Activated CD4-positive, alpha-beta T cell treated with anti-CD3 and anti-CD28 coated beads, Interleukin-2, amount 50 U/mL, for 24 hours (primary cell): ENCODE results near the gene TGM3.

Source experiments
- DNase-seq, 2 donors: peaks; one replicate each; pipeline ENCODE4 v3.0.0-alpha.2; 2020; ENCODE audit warnings: low read depth in 1 of 2, low spot score in 1 of 2

TGM3 gene

GRCh38 chr20:2335096-2335870 is 39.5 kb downstream of the TGM3 start:
- DNase-seq: no peak

- no peak for DNase-seq
These were observed 40.7 kb downstream of the TGM3 start for GRCh38 chr20:2336471-2336870.

- no peak for DNase-seq
These were observed 41.3 kb downstream of the TGM3 start for GRCh38 chr20:2337142-2337541.

DNA sequence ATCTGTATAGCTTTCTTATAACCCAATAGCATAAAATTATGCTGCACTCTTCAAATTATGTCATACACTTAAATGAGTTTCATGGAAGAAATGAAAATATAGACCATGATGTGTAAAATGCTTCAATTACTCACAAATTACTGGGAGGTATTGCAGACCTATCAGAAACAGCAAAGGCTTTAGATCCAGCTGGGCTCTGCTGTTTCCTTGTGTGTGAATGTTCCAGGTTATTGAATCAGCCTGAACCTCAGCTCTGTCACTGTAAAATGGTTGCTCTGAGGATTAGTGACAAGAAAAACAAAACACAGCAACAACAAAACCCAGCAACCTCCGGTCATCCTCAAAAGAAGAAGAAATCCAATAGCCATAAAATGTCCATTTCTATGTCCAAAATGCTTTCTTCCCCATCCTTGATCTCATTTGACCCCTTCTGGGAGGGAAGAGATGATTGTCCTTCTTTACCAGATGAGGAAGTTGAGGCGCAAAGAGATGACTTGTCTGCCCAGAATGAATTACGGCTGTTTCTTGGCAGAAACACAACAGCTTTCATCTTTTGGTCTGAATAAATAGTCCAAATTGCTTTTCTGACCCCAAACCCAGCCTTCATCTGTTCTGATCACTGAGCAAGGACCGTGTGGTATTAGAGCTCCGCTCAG is 42.7 kb downstream of the TGM3 start:
- DNase-seq: no peak

DNA sequence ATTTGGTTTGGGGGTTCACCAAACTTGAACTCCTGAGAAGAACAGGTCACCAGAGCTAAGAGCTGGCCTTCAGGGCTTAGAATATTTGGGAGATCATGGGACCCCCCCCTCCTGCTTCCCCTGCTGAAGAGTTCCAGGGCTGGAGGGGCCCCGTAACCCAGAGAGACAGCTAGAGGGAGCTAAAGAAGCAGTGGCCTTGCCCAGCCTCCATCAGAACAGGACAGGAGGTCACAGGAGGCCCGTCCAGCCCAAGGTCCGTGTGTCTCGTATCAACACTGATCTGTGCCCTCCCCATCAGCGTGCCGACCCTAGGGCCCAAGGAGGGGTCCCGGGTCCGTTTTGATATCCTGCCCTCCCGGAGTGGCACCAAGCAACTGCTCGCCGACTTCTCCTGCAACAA is 44.3 kb downstream of the TGM3 start:
- DNase-seq: no peak

DNA sequence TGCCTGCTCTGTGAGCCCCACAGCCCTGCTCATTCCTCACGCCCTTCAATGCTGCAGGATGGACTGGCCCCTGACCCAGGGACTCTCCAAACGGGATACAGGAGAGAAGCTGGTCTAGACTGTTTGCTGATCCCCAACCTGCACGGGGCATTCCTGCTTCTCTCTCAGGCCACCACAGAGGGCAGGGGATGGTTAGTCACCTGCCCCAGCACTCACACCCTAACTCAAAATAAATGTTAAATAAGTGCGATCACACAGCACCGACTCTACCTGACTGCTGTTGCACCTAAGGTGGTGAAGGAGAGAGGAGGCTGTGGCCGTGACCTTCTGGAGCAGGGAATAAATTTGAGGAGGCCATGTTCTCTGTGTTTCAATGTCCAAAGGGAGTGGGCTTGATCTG is 45.0 kb downstream of the TGM3 start:
- DNase-seq: no peak

GRCh38 chr20:2341336-2341735 is 45.5 kb downstream of the TGM3 start:
- no peak for DNase-seq

GRCh38 chr20:2342243-2342642 is 46.4 kb downstream of the TGM3 start:
- DNase-seq: no peak

DNA sequence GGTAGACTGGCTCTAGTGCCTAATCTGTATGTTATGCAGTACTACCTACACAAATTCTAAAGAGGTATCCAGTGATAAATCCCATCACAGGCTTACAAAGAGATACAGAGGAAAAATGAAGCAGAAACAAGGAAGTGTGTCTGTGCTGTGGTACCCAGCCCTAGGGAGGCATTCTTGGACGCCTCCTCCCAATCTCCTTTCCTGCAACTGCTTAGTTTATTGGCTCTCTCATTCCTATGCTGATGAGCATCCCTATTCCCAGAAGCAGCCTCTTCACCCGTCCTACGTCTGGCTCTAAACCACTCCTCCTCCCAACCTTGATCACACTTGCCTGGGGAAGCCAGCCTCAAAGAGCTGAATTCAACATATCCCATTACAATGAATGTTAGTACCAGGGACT is 50.4 kb downstream of the TGM3 start:
- DNase-seq: no peak

DNA sequence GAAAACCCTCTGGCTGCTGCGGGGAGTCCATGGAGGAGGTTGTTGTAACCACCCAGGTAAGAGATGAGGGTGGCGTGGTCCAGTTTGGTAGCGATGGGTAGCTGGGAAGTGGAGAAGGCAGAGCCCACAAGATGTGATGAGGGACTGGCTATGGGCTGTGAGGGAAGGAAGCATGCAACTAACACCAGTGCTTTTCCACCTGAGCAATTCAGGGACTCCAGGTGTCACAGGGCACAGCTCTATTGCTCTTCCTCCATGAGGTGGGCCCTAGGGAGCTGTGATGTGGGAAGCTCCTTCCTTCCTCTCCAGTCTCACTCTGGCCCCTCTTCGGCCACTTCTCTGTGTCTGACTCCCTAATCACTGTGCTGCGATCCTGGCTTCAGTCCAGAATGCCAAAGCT is 52.5 kb downstream of the TGM3 start:
- DNase-seq: no peak

DNA sequence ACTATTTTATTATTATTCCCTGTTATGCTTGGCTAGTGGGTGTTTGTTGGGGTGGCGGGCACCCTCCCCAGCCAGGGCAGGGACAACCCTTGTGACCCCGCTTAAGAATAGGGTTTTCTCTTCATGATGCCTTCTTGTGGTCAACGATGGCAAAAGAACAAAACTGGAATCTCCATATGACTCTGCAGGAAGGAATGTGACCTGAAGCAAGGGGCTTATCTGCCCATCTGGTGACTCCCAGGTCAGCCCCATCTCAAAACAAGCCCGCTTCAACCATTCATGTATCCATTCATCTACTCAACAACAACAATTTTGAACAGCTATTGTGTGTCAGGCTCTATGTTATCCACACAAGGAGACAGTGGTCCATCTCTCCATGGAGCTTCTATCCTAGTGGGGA is 54.0 kb downstream of the TGM3 start:
- DNase-seq: no peak

GRCh38 chr20:2350606-2351005 is 54.8 kb downstream of the TGM3 start:
- DNase-seq: no peak

GRCh38 chr20:2353231-2353630 is 57.4 kb downstream of the TGM3 start:
- DNase-seq: no peak

DNA sequence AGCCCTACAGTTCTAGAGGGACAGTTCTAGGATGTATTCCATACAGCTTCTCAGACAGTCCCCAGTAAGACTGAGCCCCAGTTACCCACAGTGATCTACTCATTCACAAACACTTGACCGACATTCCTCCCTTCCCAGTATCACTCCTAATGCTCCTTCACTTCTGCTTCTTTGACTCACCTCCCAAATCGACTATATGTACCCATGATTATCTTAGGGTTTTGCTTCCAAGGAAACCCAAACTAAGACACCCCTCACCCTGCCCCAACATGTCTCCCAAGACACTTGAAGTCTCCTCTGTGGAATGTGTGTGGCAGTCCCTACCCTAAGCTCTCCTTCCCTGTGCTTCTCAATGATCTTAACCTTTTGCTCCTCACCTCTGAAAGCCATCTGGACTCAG is 61.3 kb downstream of the TGM3 start:
- DNase-seq: no peak

GRCh38 chr20:2358006-2358405 is 62.2 kb downstream of the TGM3 start:
- no peak for DNase-seq

DNA sequence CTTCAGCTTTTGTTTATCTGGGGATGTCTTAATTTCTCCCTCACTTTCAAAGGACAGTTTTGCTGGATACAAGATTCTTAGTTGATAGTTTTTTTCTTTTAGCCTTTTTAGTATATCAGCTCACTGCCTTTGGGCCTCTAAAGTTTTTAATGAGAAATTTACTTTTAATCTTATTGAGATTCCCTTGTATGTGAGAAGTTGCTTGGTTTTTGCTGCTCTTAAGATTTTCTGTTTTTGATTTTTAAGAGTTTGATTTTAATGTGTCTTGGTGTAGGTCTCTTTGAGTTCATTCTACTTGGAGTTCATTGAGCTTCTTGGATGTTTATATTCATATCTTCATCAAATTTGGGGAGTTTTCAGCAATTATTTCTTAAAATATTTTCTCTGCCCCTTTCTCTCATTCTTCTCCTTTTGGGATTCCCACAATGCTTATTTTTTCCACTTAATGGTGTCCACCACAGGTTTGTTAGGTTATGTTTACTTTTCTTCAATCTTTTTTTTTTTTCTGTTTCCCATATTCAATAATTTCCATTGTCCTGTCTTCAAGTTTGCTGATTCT is 65.3 kb downstream of the TGM3 start:
- DNase-seq: no peak

- no peak for DNase-seq
These were observed 67.4 kb downstream of the TGM3 start for GRCh38 chr20:2363187-2363586.

DNA sequence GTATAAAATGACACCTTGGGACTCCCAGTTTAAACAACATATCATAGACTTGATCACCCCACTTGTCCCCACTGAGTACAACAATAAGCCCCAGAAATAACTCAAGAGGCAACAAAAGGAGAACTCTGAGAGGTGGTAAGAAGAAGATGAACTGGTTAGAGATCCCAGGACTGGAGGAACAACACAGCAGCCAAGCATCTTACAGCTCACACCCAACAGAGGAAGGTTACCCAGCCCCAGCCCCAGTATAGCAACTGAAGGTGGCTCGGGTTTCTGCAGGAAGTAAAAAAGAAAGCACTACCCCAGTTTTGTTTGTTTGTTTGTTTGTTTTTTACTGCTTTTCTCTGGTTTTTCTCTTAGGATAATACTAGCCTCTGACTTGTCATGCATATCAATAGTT is 67.8 kb downstream of the TGM3 start:
- DNase-seq: no peak

DNA sequence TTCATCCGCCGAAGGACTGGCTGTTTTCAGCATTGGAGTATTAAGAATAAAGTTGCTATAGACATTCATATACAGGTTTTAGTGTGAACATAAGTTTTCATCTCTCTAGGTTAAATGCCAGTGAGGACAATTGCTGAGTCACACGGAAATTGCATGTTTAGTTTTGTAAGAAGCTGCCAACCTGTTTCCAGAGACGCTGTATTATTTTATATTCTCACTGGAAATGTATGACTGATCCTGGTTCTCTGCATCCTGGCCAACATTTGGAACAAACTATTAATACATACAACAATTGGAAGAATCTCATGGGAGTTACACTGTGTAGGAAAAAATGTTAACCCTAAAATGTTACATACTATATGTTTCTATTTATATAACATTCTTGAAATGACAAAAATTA is 68.2 kb downstream of the TGM3 start:
- no peak for DNase-seq

GRCh38 chr20:2365091-2365490 is 69.3 kb downstream of the TGM3 start:
- no peak for DNase-seq

DNA sequence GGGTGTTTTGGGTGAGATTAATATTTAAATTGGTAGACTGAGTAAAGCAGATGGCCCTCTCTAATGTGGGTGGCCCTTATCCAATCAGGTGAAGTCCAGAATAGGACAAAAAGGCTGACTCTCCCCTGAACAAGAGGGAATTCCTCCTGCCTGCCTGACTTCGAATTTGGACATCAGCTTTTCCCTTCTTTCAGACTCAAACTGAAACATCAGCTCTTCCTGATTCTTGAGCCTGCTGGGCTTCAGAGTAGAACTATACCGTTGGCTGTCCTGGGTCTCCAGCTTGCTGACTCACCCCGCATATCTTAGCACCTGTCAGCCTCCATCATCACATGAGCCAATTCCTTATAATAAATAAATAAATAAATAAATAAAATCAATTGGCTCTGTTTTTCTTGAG is 69.9 kb downstream of the TGM3 start:
- DNase-seq: no peak

DNA sequence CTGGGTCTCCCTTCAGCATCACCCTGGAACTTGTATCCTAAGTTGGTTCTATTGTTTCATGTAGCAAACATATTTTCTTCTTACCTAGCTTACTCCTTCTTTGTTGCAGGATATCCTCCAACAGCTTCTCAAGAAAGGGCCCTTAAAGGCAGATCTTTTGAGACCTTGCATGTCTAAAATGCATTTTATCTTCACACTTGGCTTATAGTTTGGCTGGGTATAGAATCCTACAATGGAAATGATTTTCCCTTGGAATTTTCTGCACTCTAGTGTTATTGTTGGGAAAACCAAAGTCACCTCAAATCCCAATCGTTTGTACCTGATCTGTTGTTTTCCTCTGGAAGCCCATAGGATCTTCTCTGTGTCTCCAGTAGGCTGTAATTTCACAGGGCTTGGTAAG is 72.8 kb downstream of the TGM3 start:
- no peak for DNase-seq

- DNase-seq: no peak
These were observed 77.3 kb downstream of the TGM3 start for GRCh38 chr20:2373098-2373497.
